H54 (cell line): ENCODE data around the gene TSPAN16.

ENCODE experiments used
- DNase-seq: peaks from one replicate; pipeline ENCODE4 v3.0.0; 2011; ENCODE audit warnings: low spot score, mixed read lengths; ENCODE audit not compliant: insufficient read length
- FAIRE-seq: peaks from 3 replicates; lab custom pipeline; 2011; peaks lifted over from hg19 to GRCh38; lab: Jason Lieb, UNC
- POLR2A ChIP-seq: IDR thresholded peaks from 2 replicates; pipeline ENCODE4 v1.6.1; 2011; ENCODE audit warnings: low read depth, mild to moderate bottlenecking, low read length

Gene TSPAN16

DNA sequence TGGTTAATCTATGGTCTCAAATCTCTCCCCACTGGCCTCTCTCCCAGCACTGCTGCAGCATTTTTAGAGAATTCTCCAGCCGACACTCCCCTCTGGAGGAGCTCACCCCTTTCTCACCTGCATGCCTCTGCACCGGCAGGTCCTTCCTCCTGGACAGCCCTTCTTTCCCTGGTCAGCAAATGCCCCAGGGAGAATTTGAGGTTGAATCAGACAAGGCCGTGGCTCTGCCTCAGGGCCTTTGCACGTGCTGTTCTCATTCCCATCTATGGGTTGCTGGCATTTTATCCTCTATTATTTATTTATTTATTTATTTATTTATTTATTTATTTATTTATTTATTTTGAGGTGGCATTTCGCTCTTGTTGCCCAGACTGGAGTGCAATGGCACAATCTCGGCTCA is 32.2 kb upstream of the TSPAN16 start:
- FAIRE-seq (no peak), DNase-seq (no peak)
- no peak for TF ChIP-seq POLR2A

DNA sequence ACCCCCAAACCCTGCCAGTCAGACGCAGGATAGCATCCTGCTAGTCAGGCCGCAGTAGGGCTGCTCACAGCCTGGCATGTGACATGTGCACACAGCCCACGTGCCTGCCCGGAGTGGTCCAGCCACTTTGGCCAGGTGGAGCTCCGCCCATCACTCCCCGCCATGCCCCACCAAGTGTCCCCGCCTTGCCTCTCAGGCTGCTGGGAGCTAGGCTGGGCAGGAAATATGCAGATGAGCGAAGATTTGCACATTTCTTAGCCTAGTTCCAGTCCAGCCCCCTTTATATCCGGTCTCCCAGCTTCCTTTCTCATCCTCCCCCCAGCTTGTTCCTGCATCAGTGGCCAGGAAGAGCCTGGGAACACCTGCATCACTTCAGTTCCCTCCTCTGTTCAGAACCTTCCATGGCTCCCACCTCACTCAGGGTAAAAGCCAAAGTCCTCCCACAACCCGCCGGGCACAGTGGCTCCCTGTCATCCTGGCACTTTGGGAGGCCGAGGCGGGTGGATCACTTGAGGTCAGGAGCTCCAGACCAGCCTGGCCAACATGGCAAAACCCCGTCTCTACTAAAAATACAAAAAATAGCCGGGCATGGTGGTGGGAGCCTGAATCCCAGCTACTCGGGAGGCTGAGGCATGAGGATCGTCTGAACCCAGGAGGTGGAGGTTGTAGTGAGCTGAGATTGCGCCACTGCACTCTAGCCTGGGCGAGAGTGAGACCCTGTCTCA is 31.3 kb upstream of the TSPAN16 start:
- DNase-seq (no peak), FAIRE-seq (no peak)
- TF ChIP-seq POLR2A, result no peak

DNA sequence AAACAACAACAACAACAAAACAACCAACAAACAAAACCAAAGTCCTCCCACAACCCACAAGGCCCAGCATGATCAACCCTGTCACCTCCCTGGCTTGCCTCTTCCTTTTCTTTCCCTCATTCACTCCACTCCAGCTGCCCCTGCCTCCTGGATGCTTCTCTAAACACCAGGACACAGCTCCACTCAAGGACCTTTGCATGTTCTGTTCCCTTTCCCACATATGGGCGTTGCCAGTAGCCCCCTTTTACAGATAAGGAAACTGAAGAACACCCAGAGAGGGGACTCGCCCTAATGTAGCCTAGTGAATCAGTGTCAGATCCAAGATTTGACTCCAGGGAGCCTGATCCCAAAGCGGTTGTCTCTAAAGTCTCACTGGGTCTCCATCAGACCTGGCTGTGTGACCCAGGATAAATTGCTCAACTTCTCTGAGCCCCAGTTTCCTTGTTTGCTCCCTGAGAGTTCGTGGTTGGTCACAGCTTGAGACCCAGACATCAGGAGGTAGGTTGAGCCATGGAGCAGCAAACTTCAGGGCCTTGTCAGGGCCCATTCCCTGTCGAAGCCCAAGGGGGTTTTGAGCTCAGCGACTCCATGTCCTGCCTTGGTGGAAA is 30.7 kb upstream of the TSPAN16 start:
- no peak for TF ChIP-seq POLR2A
- FAIRE-seq (no peak), DNase-seq (no peak)

DNA sequence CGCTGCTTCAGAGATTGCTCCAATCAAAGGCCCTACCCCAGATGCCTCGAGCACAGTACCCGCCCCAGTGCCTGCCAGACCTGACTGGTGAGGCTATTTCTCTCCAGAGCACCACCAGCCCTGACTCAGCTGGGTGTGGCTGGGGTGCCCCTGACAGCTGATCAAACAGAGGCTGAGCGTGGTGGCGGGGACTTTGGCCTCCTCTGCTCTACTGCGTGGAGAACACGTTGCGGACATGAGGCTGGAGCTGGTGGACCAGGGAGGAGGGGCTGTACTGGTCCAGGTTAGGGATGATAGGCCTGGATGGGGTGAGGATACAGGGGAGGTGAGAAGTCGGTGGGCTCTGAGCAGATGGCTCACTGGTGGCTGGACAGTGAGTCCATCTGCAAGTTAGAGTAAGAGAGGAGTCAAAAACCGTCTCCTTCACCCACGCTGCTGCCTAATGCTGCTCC is 30.1 kb upstream of the TSPAN16 start:
- DNase-seq, result peak; percentile 93
- peak; percentile 27; the same call in 1 of the 2 replicates for TF ChIP-seq POLR2A
- no peak for FAIRE-seq

DNA sequence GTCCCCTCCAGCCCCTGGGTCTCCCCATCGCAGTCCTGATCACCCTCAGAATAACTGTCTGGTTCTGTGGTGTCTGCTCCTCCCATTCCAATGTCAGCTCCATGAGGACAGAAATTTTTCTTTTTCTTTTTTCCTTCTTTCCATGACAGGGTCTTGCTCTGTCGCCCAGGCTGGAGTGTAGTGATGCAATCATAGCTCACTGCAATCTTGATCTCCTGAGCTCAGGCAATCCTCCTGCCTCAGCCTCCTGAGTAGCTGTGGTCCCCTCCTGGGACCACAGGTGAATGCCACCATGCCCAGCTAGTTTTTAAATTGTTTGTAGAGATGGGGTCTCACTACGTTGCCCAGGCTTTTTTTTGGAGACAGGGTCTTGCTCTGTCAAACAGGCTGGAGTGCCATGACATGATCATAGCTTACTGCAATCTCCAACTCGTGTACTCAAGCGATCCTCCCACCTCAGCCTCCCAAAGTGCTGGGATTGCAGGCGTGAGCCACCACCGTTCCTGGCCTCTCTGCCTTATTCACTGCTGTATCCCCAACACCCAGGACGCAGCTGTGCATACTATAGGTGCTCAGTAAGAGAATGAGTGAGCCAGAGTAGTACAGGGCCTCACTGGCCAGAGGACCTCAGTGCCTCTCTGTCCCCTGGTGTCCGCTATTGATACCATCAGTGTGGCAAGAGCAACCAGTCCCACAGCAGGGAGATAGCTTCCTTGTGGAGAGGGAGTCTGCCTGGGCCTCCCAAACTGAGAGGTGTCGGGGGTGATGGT is 28.5 kb upstream of the TSPAN16 start:
- DNase-seq, result no peak
- TF ChIP-seq POLR2A, result no peak
- FAIRE-seq, result no peak

DNA sequence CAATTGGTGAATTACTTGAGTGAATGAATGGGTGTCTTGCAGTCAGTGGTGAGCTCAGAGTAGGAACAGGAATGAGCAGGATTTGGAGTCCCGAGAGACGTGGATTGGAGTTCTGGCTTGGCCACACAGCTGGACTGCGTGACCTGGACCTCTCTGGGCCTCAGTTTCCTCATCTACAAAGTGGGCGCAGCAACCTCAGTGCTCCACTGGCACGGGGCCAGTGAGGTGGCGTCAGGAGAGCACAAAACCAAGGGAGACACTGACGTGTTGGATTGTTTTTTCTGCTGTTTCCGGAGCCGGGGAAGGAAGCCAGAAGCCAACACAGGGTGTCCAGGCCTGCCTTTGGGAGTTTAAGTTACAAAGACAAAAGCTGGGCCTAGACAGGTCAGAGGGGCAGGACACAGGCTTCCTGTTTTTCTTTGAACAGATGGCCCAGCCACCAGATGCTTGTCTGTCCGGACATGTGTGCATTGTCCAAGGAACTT is 27.1 kb upstream of the TSPAN16 start:
- no peak for TF ChIP-seq POLR2A
- peak; percentile 46 for DNase-seq
- FAIRE-seq, result no peak

DNA sequence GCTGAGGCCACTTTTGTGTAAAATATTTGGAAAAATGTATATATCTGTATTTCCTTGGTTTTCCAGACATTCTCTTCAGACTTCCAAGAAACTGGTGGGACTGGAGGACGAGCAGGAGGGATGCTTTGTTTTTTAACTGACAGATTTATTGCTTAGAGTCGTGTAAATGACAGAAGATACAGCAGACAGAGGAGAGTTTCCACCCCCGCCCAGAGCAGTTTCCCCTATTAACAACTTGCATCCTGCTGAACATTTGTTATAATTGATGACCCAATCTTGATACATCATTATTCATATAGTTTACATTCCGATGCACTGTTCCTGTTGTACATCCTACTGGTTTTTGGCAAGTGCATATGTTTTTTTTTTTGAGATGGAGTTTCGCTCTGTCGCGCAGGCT is 26.6 kb upstream of the TSPAN16 start:
- DNase-seq (no peak), FAIRE-seq (no peak)
- no peak for TF ChIP-seq POLR2A

DNA sequence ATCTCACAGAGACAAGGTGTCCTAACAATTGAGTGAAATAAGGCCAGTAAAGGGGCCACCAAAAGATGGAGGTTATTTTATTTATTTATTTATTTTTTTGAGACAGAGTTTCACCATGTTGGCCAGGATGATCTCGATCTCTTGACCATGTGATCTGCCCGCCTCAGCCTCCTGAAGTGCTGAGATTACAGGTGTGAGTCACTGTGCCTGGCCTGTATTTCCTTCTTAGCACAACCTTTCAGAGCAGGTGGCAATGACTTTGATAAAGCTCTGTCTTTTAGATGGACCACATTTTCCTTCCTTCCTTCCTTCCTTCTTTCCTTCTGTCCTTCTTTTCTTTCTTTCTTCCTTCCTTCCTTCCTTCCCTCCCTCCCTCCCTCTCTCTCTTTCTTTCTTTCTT is 22.7 kb upstream of the TSPAN16 start:
- FAIRE-seq, result no peak
- TF ChIP-seq POLR2A, result no peak
- no peak for DNase-seq

DNA sequence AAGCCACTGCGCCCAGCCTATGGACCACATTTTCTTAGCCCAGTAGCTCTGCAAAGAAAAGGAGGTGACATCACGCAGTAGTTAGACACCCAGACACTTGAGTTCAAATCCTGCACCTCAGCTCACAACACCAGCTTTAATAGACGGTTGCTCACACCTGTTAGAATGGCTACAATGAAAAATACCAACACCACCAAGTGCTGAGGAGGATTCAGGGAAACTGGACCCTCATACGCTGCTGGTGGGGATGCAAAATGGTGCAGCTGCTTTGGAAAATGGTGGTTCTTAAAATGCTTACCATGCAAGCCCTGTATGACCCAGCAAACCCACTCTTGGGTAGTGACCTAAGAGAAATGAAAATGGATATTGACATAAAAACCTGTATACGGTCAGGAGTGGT is 22.0 kb upstream of the TSPAN16 start:
- no peak for TF ChIP-seq POLR2A
- FAIRE-seq (no peak), DNase-seq (no peak)

DNA sequence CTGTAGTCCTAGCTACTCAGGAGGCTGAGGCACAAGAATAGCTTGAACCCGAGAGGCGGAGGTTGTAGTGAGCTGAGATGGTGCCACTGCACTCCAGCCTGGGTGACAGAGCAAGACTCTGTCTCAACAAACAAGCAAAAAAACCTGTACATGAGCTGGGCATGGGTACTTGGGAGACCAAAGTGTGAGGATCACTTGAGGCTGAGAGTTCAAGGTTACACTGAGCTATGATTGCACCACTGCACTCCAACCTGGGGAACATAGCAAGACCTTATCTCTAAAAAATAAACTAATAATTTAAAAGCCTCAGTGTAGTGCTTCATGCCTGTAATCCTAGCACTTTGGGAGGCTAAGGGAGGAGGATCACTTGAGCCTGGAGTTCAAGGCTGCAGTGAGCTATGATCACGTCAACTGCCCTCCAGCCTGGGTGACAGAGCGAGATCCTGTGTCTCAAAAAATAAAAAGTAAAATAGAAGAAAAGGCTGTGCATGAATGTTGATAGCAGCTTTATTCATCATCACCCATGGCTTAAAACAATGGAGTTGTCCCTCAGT is 21.4 kb upstream of the TSPAN16 start:
- TF ChIP-seq POLR2A, result no peak
- DNase-seq, result no peak
- FAIRE-seq, result no peak

DNA sequence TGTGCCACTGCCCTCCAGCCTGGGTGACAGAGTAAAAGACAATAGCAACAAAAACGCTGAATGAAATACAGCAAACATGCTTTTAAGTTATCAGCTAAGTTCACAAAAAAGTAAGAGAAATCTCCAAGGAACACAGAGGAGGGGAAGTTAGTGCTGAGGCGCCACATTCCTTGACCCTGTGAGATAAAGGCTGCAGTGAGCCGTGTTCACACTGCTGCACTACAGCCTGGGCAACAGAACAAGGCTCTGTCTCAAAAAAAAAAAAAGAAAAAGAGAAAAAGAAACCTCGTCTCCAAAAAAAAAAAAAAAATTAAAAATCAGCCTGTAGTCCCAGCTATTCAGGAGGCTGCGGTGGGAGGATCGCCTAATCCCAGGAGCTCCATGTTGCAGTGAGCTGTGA is 17.3 kb upstream of the TSPAN16 start:
- DNase-seq (no peak), FAIRE-seq (no peak)
- no peak for TF ChIP-seq POLR2A

DNA sequence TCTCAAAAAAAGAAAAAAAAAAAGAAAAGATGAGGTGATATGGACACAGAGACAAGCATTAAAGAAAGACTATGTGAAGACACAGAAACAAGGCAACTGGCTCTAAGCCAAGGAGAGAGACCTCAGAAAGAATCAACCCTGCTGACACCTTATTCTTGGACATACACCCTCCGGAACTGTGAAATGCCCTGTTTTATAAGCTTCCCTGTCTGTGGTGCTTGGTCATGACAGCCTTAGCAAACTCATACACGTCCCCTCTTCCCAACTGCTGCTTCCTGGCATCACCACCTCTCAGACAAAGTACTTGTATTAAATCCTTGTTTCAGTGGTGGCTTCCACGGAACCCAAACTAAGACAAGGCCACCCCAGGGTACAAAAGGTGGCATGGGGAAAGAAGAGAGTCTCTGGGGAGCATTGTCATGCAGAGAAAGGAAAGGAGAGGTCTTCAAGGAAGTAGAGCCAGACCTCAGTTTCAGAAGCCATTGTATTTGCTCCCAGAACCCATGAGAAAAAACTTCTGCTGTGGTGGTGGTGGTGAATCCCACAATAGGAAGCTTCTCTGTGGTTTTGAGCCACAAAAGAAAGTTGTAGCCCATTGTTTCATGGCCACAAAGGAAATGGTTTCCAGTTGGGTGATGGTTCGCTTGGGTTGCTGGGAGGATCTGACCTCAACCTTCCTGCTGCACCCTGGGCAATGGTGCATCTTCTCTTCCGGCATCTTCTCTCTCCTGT is 16.3 kb upstream of the TSPAN16 start:
- FAIRE-seq (no peak), DNase-seq (no peak)
- TF ChIP-seq POLR2A, result no peak

DNA sequence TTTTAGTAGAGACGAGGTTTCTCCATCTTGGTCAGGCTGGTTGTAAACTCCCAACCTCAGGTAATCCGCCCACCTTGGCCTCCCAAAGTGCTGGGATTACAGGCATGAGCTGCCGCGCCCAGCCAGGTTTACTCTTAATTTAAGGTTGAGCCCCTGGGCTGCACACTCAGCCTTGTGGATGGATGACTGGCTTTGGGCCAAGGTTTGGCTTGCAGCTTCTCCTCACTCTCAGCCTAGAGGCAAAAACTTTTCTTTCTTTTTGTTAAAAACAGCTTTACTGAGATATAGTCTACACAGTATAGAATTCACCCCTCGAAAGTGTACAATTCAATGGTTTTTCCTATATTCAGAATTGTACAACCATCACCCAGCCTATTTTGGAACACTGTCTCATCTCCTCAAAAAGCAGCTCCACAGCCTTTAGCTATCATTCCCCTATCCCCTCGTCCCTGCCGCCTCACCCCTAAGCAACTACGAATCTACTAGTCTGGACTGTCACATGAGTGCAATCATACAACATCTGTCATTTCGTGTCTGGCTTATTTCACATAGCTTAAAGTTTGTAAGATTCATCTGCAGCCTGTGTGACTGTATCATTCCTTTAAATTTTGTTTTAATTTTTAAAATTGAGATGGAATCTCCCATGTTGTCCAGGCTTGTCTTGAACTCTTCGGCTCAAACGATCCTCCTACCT is 14.5 kb upstream of the TSPAN16 start:
- FAIRE-seq (no peak), DNase-seq (no peak)
- no peak for TF ChIP-seq POLR2A

DNA sequence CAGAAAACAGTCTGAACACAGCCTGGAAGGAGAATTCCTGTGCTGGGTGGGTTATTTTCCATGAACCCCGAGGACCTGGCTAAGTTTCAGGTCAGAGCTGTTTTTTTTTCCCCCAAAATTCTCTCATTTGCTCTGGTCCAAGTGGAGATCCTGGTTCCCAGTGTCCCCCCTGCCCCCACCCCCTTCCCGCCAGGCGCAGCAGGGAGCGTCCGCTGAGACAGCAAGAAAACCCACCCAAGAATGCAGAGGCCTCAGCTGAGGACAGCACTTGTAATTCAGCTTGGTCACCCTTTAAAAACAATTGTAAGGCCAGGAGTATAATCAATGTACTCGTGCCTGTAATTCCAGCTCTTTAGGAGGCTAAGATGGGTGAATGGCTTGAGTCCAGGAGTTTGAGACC is 11.4 kb upstream of the TSPAN16 start:
- DNase-seq (no peak), FAIRE-seq (no peak)
- TF ChIP-seq POLR2A, result no peak
